Small intestine (tissue), 7 donors: ENCODE measurements around the gene HOOK1. TPM values are rescaled to one million over a fixed set of nuclear protein-coding genes. Genes with fewer than 3 reads are reported as not detected.

Source experiments
- DNase-seq, 2 donors: peaks; one replicate each; pipeline versions ENCODE4 v3.0.0 to v3.0.0-alpha.2; 2013
- FAIRE-seq: peaks from 2 replicates; lab custom pipeline; 2012; peaks lifted over from hg19 to GRCh38; lab: Jason Lieb, UNC
- H3K27ac ChIP-seq, 3 donors: one replicate each; pipeline ENCODE4 v1.5.1; 2013; ENCODE audit warnings: low read length in 2 of 3, mild to moderate bottlenecking in 2 of 3, control low read depth in 1 of 3, inconsistent platforms in 1 of 3, low read depth in 1 of 3, moderate library complexity in 1 of 3
- H3K27me3 ChIP-seq, 3 donors: one replicate each; pipeline ENCODE4 v1.6.1; 2013; ENCODE audit warnings: low read length in 3 of 3, inconsistent platforms in 1 of 3; ENCODE audit not compliant: control insufficient read depth in 3 of 3, insufficient read depth in 3 of 3
- H3K36me3 ChIP-seq, 3 donors: one replicate each; pipeline ENCODE4 v1.6.1; 2013; ENCODE audit warnings: low read length in 3 of 3, inconsistent platforms in 1 of 3, low read depth in 1 of 3, mild to moderate bottlenecking in 1 of 3, moderate library complexity in 1 of 3; ENCODE audit not compliant: control insufficient read depth in 3 of 3, insufficient read depth in 2 of 3
- H3K4me1 ChIP-seq, 3 donors: one replicate each; pipeline ENCODE4 v1.6.1; 2013; ENCODE audit warnings: low read length in 2 of 3, inconsistent platforms in 1 of 3, low read depth in 1 of 3, mild to moderate bottlenecking in 1 of 3, moderate library complexity in 1 of 3; ENCODE audit not compliant: control insufficient read depth in 3 of 3, insufficient read depth in 2 of 3
- H3K4me3 ChIP-seq, 3 donors: one replicate each; pipeline ENCODE4 v1.5.1; 2013; ENCODE audit warnings: low read length in 3 of 3, control low read depth in 1 of 3, inconsistent platforms in 1 of 3, low read depth in 1 of 3, mild to moderate bottlenecking in 1 of 3, moderate library complexity in 1 of 3
- H3K9me3 ChIP-seq, 2 donors: one replicate each; pipeline ENCODE4 v1.6.1; 2013; ENCODE audit warnings: low read depth in 1 of 2, low read length in 1 of 2; ENCODE audit not compliant: control insufficient read depth in 2 of 2, insufficient read depth in 1 of 2
- WGBS, 3 donors: extraction: QIAGEN DNeasy Blood & Tissue Kit; methylation state at CpG; one replicate each; pipeline ENCODE4 v1.1.7; 2013; 5-methylcytosine and 5-hydroxymethylcytosine counted together
- polyA plus RNA-seq, 4 donors: library from polyadenylated mRNA; stranded (reverse) in 3 of 4; unstranded in 1 of 4; fragments of 200-250 nt in 3 of 4; fragments of 120-200 nt in 1 of 4; gene quantifications; one replicate each; pipeline versions ENCODE4 v1.2.1 to v1.2.3, GENCODE V29; 2013
- donor health status: healthy with polysubstance abuse.
- donor health status: control.
- donor health status: control.
- donor health status: Bipolar disorder and iron deficiency.
- donor health status: healthy.

Gene HOOK1
- polyA plus RNA-seq, 4 donors = 7.8 to 38.9 (median 12.8) TPM

DNA sequence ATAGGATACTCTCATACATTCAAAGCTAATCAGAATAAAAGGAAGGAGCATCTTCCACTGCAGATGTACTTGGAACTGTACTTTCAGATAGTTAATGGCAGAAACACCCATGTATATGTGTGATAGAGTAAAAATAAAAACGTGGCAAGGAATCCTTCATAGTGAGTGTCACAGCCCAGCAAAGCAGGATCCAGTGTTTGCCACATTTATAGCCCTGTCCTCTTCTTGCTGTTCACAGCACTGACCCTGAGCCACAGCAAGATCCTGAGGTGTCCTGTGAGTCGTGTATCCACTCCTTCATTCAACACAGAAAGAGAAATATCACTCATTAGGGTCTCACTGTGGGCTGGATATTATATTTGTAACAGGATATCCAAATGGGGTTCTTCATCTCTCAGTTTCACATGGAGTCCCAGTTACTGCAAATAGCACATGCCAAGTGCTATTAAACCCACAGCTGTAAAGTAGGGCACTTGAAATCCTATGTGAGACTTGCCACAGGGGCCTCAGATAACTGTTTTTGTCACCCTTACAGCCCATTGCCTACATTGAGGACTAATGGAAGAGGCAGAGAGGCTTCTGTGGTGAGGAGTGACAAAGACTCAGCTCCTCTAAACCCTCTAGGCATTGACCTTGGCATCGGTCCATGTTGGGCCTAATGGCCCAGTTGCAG, 70.5 kb downstream of the HOOK1 start:
- no peak overlapping the region for H3K27ac ChIP-seq
- H3K36me3 ChIP-seq = no peaks in the 10 kb centered on the region
- H3K27me3 ChIP-seq = no peaks in the 10 kb centered on the region
- H3K9me3 ChIP-seq = peaks cover 0 to 24% of the 10 kb centered on the region in 2 donors
- H3K4me1 ChIP-seq = peaks cover 0 to 7% (median 0%) of the 10 kb centered on the region in 3 donors
- no peak for DNase-seq
- no peak overlapping the region for H3K4me3 ChIP-seq
- 42 to 57% (median 45%) methylated on average over 3 of the region's 3 CpGs for WGBS, 3 donors
- FAIRE-seq = no peak

DNA sequence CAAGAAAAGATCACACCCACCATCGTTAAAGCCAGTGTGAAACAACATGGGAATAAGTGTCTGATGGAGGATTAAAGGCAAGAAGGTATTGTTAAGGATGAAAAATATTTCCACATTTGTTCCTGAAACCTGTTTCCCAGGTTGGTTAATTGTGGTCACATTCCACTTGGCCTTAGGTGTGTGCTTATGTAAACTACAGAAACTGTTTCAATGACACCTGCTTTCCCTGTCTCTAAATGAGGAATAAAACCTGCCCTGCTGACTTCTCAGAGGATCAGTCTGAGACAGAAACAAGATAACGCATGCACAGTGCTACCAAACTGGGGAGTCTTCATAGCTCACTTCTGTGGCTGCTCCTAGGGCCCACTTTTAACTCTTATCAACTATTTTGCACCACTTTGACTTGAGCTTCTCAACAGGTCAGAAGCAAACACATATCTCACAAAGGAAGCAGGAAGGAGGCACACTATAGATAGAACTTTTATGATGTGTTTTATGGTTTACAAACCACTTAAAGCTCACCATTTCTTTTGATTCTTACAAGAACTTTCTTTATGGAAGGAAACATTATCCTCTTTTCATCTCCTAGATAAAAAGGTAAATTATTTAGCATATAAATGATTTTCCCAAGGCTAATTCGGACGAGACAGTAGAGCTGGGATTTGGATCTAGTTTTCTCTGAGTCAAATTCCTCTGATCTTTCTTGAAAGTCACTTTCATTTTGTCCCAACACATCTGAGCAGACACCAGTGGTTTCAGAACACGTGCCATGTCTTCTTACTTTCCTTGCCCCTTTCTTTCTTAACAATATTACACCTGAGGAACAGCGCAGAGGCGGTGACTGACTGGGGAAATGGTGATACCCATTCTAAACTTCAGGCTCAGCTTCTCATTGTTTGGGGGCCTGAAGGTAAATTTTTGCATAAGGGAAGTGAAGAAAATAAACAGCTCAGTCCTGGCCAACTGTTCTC, 78.4 kb downstream of the HOOK1 start:
- FAIRE-seq = no peak
- peak; percentile 81 to 92 for DNase-seq
- no peaks in the 10 kb centered on the region for H3K36me3 ChIP-seq
- peaks cover 0 to 26% of the 10 kb centered on the region in 2 donors for H3K9me3 ChIP-seq
- no peaks in the 10 kb centered on the region for H3K27me3 ChIP-seq
- H3K4me3 ChIP-seq = no peak overlapping the region
- peaks cover 0 to 22% (median 4%) of the 10 kb centered on the region in 3 donors for H3K4me1 ChIP-seq
- WGBS, 3 donors = 30 to 60% (median 44%) methylated on average over 7 of the region's 7 CpGs
- peak overlapping the region; percentile 2 to 86 (median 66) for H3K27ac ChIP-seq

DNA sequence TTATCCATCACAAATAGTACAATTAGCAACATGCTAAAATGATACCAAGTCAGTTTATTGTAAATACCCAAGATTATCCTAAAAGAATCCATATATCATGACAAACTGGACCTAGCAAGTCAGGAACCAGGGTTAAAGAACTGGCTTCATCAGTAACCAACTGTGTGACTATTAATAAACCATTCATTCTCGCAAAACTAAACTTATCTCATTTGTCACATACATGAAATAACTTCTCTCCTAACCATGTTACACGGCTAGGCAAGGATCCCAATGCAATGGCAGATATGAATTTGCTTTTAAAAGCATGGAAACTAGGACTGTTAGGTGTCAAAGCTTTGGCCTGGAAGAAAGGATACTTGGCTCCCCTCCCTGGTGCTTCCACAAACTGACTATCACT, 82.4 kb downstream of the HOOK1 start:
- no peak for FAIRE-seq
- WGBS, 3 donors = 88 to 94% (median 88%) methylated on average over 2 of the region's 2 CpGs

DNA sequence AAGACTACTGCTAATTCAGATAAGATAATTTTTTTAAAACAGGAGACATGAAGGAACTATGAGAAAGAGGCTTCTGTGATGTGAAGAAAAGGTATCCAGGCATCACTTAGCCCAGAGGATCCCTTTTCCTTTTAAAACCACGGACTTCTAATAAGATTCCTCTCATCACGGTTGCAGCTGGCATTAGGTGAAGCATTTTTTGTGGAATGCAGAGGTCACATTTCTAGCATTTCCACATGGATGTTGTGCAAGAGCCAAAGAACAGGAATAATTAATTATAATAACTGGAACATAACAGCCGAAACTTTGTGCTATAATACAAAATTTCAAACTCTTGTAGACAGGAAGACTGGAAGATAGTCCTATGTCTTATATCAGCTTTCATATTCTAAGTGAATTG, 84.2 kb downstream of the HOOK1 start:
- Histone ChIP-seq H3K4me1 (peaks cover 0 to 2% (median 1%) of the 10 kb centered on the region in 3 donors), H3K27ac (no peak overlapping the region), H3K4me3 (no peak overlapping the region), H3K9me3 (no peaks in the 10 kb centered on the region), H3K27me3 (no peaks in the 10 kb centered on the region), H3K36me3 (peaks cover 0 to 10% (median 6%) of the 10 kb centered on the region in 3 donors)
- FAIRE-seq (no peak), DNase-seq (no peak)
- 67 to 88% (median 78%) methylated on average over 3 of the region's 3 CpGs for WGBS, 3 donors

More for the DNA sequence above, 82.4 kb downstream of the HOOK1 start:
- H3K9me3 ChIP-seq = no peaks in the 10 kb centered on the region
- H3K27me3 ChIP-seq = no peaks in the 10 kb centered on the region
- H3K27ac ChIP-seq = no peak overlapping the region
- peaks cover 0 to 14% (median 4%) of the 10 kb centered on the region in 3 donors for H3K4me1 ChIP-seq
- DNase-seq = no peak
- H3K36me3 ChIP-seq = peaks cover 0 to 10% (median 6%) of the 10 kb centered on the region in 3 donors
- no peak overlapping the region for H3K4me3 ChIP-seq

DNA sequence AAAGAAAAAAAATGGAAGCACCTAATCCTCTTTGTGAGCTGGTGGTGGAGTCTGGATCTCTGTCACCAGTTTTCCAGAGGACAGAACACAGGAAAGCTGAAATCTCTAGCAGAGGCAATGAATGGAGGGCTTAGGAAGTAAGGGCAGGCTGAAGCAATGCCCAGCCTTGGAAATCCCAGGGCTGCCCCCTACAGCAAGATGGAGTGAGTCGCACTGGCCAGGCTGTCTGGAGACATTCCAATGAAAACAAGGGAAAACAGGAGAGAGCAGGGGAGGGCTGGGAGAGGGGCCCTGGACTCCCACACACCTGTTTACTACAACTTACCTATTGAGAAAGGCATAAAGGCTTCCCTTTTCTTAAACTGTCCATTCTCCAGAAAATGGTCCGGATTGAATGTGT, 85.9 kb downstream of the HOOK1 start:
- WGBS, 3 donors = 84 to 100% (median 95%) methylated on average over 2 of the region's 2 CpGs
- FAIRE-seq (no peak), DNase-seq (no peak)
- H3K4me1 ChIP-seq = no peaks in the 10 kb centered on the region
- peaks cover 0 to 12% (median 8%) of the 10 kb centered on the region in 3 donors for H3K36me3 ChIP-seq
- no peak overlapping the region for H3K4me3 ChIP-seq
- H3K27ac ChIP-seq = no peak overlapping the region
- no peaks in the 10 kb centered on the region for H3K27me3 ChIP-seq
- H3K9me3 ChIP-seq = no peaks in the 10 kb centered on the region

DNA sequence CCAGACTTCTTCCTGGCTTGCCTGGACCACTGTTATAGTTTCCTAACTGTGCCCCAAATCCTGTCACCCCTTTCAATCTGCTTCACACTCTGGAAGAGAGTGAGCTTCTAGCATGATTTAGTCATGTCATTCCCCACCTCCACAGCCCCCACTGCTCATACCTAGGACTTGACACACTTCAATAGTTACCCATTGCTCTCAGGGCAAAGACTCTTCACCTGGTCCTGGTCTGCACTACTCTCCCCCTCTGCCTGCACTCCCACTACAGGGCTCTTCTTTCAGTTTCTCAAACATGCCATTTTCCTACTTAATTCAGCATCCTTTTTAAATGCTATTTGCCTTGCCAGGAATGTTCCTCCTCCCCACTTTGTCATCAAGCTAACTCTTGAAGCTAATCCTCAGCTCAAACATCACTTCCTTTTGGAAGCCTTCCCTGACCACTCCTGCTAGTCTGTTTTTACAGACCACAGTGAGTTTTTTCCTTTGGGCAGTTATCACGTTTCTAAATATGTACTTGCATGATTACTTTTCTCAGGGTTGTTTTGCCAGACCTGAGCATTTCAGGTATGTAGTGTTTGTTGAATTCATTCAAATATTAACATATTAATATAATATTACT, 87.1 kb downstream of the HOOK1 start:
- peaks cover 0 to 2% (median 0%) of the 10 kb centered on the region in 3 donors for H3K4me1 ChIP-seq
- no peaks in the 10 kb centered on the region for H3K9me3 ChIP-seq
- peaks cover 0 to 12% (median 8%) of the 10 kb centered on the region in 3 donors for H3K36me3 ChIP-seq
- no peak overlapping the region for H3K4me3 ChIP-seq
- no peak for DNase-seq
- no peaks in the 10 kb centered on the region for H3K27me3 ChIP-seq
- H3K27ac ChIP-seq = no peak overlapping the region
- 36 to 70% (median 42%) methylated on average over 1 of the region's 1 CpG for WGBS, 3 donors
- FAIRE-seq = no peak

DNA sequence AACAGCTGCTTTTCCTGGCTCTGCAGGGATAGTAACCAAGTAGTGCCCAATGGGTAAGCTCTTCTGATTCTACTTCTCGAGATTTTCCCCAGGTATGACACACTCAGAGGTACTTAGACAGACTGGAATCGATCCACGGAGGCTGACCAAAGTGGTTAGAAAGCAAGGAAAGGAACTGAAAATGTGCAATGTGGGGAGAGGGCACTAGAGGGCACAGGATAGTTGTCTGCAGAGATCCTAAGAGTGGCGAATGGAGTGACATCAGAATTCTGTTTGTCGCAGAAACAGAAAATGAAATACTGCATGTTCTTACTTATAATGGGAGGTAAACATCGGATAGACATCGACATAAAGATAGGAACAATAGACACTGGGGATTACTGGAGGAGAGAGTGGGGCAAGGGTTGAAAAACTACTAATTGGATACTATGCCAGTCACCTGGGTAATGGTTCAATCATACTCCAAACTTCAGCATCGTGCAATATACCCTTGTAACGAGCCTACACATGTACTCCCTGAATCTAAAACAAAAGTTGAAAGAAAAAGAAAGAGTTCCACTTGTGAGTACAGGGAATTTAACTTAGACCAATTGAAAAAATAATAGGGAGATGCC, 88.5 kb downstream of the HOOK1 start:
- Histone ChIP-seq H3K9me3 (no peaks in the 10 kb centered on the region), H3K36me3 (peaks cover 0 to 16% (median 8%) of the 10 kb centered on the region in 3 donors), H3K4me3 (no peak overlapping the region), H3K27ac (no peak overlapping the region), H3K4me1 (peaks cover 0 to 13% (median 4%) of the 10 kb centered on the region in 3 donors), H3K27me3 (no peaks in the 10 kb centered on the region)
- FAIRE-seq = no peak
- DNase-seq = peak; percentile 53 to 65
- 25 to 40% (median 39%) methylated on average over 9 of the region's 9 CpGs for WGBS, 3 donors
